ENCODE measurements around the gene ABHD12.

The ABHD12 gene

GRCh38 chr20:25287631-25288290 lies 102.9 kb downstream of the ABHD12 start:
- DNase-seq: no peak

- no peak for DNase-seq
These were observed 103.7 kb downstream of the ABHD12 start for GRCh38 chr20:25286917-25287316.

GRCh38 chr20:25285856-25286798 lies 104.5 kb downstream of the ABHD12 start:
- no peak for DNase-seq

GRCh38 chr20:25285091-25285647 lies 105.5 kb downstream of the ABHD12 start:
- DNase-seq: no peak

GRCh38 chr20:25284131-25284601 lies 106.5 kb downstream of the ABHD12 start:
- DNase-seq: no peak

GRCh38 chr20:25283221-25283951 lies 107.2 kb downstream of the ABHD12 start:
- no peak for DNase-seq

GRCh38 chr20:25282796-25283195 lies 107.8 kb downstream of the ABHD12 start:
- no peak for DNase-seq

- DNase-seq: no peak
These were observed 108.4 kb downstream of the ABHD12 start for GRCh38 chr20:25282034-25282781.

- DNase-seq: peak; percentile 51
These were observed 109.1 kb downstream of the ABHD12 start for GRCh38 chr20:25281541-25281991.

GRCh38 chr20:25280574-25281535 lies 109.8 kb downstream of the ABHD12 start:
- no peak for DNase-seq

GRCh38 chr20:25280051-25280573 lies 110.5 kb downstream of the ABHD12 start:
- no peak for DNase-seq

GRCh38 chr20:25279403-25279802 lies 111.2 kb downstream of the ABHD12 start:
- DNase-seq: no peak

- no peak for DNase-seq
These were observed 111.8 kb downstream of the ABHD12 start for GRCh38 chr20:25278636-25279361.

- no peak for DNase-seq
These were observed 112.6 kb downstream of the ABHD12 start for GRCh38 chr20:25277941-25278521.

- no peak for DNase-seq
These were observed 113.4 kb downstream of the ABHD12 start for GRCh38 chr20:25277051-25277801.

- no peak for DNase-seq
These were observed 114.0 kb downstream of the ABHD12 start for GRCh38 chr20:25276533-25277050.

- no peak for DNase-seq
These were observed 114.7 kb downstream of the ABHD12 start for GRCh38 chr20:25275813-25276532.
